Islet precursor cell (in vitro differentiated cells): ENCODE results near the gene PAX7.

Experiments used
- DNase-seq: peaks from one replicate; pipeline ENCODE4 v3.0.0-alpha.2; 2018

Gene PAX7

DNA sequence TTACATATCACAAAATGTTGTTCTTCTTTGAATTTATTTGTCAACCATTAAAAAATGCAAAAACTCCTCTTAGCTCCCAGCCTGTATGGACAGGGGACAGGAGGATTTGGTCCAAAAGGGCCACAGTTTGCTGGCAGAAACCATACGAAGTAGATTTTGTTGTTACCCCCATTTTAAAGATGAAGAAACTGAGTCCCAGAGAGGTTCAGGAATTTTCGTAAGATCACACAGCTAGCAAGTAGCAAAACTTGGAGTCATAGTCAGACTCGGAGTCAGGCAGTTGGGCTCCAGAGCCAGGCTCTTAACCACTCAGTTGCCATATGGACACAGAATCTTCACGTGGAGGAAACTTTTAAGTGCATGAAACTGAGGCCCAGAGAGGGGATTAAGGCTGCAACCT lies 137.4 kb downstream of the PAX7 start:
- DNase-seq, result no peak

- DNase-seq, result no peak
These were observed 138.5 kb downstream of the PAX7 start for GRCh38 chr1:18769140-18769539.

DNA sequence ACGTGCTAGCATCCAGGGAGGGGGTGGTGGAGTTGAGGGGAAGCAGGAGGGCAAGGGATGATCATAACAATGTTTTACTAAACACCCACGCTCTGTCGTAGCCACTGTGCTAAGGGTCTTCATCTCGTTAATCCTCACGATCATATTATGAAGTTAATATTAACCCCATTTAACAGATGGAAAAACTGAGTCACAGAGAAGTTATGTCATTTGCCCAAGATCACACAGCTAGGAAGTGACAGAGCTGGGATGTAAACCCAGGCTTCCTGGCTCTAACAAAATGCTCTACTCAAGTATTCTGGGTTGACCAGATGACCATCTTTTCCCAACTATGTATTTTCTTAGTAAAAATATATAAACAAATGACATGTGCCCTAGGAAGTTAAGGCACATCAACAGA lies 140.2 kb downstream of the PAX7 start:
- no peak for DNase-seq

DNA sequence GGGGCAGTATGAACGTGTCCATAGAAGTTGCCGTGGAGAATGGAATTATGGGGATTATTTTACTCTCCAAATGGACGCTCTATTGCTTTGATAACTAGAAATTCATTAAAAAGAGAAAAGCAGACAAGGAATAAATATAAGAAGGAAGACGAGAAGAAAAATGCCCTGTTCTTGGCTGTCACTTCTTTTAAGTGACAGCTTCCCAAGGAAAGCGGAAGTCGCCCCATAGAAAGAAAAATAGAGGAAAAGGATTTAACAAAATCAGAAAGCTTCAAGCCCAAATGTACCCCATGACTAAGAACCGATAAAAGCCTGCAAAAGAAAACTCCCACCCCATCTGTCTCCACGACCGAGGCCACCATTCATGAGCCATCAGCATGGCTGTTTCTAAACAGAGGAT lies 143.1 kb downstream of the PAX7 start:
- DNase-seq, result no peak

DNA sequence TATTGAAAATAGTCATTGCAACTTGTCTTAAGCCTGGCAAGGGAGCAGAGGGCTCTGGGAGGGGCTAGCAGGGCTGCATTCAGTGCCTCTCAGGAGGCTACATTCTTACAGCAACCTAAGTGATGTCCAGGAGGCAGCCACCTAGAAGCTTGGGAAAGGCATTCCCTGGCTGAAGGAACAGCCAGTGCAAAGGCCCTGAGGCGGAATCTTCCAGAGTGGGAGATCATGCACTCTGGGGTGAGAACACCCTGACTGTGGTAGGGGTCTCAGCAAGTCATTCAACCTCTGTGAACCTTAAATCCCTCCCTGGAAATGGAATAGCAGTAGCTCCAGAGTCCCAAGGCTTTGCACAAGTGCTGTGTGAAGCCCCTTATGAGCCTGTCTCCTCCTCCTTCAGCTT lies 144.7 kb downstream of the PAX7 start:
- no peak for DNase-seq

DNA sequence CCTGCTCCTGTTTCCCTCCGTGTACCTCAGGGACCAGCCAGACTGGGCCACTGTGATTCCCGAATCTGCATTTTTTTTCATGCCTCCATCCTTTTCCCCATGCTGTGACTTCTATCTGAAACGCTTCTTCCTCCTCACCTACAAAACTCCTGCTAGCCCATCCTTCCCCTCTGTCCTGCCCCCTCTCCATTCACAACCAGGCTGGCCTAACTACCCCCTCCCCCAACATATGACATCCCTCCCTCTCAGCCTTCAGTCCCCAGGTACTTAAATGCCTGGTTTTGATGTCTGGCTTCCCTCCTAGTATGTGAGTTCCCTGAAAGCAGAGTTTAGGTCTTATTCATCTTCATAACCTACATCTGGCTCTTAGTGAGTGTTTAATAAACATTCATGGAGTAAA lies 146.1 kb downstream of the PAX7 start:
- DNase-seq, result no peak

DNA sequence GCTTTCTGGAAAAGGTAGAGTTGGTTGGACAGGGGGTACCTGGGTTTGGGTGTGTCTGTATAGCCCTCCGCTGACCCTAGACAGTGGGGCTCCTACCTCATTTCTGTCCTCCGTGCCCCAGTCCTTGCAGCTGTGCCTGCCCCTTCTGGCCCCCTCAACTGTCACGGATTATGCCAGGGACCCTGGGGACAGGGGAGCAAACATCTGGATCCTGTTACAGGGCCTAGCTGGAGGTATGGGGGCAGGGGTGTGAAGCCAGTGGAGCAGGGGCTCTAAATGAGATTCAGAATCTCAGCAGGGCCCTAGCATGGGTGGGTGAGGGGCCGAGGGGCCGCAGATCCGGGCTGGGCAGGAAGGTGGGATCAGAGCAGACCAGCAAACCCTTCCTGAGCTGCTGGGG lies 147.8 kb downstream of the PAX7 start:
- no peak for DNase-seq

DNA sequence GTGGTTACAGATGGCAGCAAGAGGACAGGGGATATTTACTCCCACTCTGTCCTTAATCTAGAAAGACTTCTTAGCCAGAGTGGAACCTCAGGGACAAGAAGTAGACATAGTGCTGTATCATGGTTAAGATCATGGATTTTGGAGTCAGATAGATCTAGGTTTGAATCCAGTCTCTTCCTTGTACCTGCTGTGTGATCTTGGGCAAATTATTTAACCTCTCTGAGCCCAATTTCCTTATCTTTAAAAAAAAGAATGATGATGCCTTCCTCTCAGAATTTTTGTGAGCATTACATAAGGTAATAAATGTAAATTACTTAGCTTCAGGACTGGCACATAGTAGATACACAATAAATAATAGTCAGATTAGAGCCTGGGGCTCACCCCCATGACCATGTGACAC lies 150.4 kb downstream of the PAX7 start:
- no peak for DNase-seq

DNA sequence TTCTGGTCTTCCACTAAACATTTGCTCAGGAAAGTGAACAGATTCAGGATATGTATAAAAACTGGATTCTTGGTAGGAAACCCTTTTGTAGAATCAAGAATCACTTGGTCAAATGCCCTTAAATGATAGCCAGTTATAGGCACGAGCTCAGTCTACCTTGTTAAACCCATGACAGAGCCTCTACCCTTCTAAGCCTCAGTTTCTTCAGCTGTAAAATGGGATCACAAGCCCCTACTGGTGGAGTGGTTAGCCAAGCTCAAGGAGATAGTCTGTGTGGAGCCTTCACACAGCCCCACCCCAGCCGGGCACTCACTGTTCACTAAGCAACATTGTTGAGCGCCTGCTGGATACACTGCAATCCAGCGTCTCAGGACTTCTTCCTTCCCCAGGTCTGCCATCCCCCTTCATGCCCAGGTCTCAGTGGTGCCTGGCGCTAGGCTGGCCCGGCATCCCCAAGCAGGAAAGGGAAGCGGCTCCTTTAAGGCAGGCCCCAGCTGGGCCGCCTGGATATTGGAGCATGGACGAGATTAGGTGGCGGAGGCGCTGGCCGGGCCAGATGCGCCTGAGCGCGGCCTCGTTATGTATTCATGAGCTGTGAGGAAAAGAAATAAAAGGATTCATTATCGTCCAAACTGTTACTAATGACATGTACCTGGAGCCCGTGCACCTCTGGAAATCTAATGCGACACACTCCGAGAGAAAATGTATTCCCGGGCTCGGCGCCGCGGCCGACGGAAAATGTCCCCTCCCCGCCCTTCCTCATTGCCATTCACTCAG lies 153.2 kb downstream of the PAX7 start:
- DNase-seq, result no peak

DNA sequence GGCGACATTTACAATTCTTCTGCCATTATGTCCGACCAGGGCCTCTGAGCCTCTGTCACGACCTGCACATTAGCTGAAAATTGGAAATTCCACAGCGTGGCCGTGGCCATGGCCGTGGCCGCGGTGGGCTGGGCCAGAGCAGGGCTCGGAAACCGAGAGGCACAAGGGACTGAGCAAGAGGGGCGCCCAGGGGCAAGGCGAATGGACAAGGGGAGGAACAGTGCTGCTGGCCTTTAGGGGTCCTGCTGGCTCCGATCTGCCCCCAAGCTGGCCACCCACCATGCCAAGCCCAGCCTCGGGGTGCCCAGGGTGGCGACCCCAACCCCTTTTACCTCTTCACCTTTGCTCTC lies 153.8 kb downstream of the PAX7 start:
- no peak for DNase-seq

DNA sequence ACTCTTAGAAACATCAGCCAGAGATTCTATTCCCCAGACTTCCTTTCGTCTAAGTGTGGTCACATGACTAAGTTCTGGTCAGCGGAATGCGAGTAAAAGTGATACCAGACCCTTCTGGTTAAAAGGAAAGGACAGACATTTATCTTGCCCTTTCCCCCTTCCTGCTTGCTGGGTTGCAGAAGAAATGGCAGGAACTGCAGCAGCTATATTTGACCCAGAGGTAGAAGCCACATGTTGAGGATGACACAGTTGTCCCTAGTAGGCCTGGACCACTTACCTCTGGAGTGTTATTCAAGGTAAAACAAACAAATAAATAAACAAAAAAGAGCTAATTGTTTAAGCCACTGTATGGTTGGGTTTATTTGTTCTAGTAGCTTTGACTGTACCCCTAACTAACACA lies 155.5 kb downstream of the PAX7 start:
- no peak for DNase-seq

GRCh38 chr1:18787825-18788385 lies 157.3 kb downstream of the PAX7 start:
- no peak for DNase-seq

- no peak for DNase-seq
These were observed 158.6 kb downstream of the PAX7 start for GRCh38 chr1:18789246-18789645.

GRCh38 chr1:18792747-18793146 lies 162.1 kb downstream of the PAX7 start:
- DNase-seq, result no peak

DNA sequence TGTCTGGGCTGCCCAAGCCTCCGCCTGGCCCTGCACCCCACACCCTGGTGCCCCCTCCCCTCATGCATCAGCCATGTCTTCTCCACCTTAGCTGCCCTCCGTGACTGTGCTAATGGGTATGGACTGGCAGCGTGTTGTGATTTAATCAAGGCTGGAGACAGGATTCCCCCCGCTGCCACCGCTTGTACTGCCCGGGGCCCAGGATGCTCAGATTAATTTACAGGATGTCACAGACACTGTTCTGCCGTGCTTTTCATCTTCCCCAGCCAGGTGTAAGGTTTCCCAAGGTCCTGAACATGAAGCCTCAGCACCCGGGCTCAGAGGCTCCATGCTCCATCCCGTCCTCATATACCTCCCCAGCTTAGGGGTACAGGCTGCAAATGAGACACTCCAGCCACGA lies 162.5 kb downstream of the PAX7 start:
- DNase-seq, result no peak

GRCh38 chr1:18794051-18794450 lies 163.4 kb downstream of the PAX7 start:
- no peak for DNase-seq

DNA sequence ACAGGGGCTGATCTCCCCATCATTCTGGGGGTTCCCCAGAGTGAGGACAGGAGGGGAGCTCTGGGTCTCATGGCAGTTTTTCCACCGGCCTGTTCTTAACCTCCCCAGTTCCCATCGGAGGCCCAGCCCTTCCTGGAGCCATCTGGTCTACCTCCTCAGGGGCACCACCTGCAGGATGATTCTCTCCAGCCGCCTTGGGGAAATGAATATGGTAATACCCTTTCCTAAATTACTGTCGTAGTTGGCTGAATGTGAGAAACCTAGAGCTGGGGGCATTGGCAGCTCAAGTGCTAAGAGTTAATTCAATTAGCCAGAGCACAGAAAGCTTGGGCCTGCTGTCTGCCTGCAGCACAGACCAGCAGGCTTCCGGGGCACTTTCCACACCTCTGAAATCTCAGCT lies 163.9 kb downstream of the PAX7 start:
- DNase-seq, result no peak

GRCh38 chr1:18795002-18795689 lies 164.5 kb downstream of the PAX7 start:
- no peak for DNase-seq

- no peak for DNase-seq
These were observed 166.3 kb downstream of the PAX7 start for GRCh38 chr1:18796950-18797349.
